ENCODE measurements around the gene RFX7.

GRCh38 chr15:56217341-56217740 is 26.3 kb downstream of the RFX7 start:
- TF ChIP-seq CTCF (conservative IDR thresholded peaks at IDR 0.05 in 1 of 2, IDR thresholded peaks at IDR 0.05 in 1 of 2; ENCODE audit: low read depth in 1 of 2, low read length in 2 of 2) (no peak), EZH2 (IDR thresholded peaks at IDR 0.05; ENCODE audit: low read length, missing control alignments) (no peak)

Data from fibroblast of lung (primary cell).